ENCODE measurements around the gene CCNJ. TPM values are rescaled to one million over a fixed set of nuclear protein-coding genes. Genes with fewer than 3 reads are reported as not detected.

CCNJ gene
- total RNA-seq, 1 donor: 11.8 TPM

DNA sequence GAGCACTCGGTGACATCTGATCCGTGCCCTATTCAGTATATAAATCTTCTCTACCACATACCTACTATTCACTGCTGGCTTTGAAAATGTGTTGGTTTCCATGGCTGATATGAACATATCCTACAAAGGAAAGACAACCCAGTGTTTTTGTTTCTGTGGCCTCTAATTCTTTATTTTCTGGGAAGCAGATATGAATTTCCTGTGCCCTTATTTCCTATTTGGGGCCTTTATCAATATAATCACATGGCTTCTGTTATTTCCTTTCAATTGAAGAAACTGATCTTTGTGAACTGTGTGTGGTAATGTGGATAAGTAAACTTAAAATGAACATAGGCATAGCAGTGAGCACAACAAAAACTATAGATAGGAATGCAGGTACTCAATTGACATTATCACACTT, 10.6 kb downstream of the CCNJ start:
- no peak for DNase-seq (ENCODE audit: low read depth in 2 of 3, low spot score in 2 of 3)

DNA sequence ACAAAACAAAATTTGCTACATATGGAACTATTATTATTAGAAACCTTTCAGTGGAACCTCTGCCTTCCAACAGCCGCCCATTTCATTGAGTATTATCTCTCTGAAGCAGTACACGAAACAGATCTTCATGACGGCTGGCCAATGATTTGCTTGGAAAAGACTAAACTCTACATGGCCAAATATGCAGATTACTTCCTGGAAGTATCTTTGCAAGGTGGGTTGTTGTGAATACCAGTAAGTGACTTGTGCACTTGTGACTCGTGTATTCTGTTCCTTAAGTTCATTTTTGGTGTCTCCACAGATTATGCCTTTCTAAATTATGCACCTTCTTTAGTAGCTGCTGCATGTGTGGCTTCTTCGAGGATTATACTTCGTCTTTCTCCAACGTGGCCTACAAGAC, 13.4 kb downstream of the CCNJ start:
- DNase-seq (ENCODE audit: low read depth in 2 of 3, low spot score in 2 of 3): no peak

DNA sequence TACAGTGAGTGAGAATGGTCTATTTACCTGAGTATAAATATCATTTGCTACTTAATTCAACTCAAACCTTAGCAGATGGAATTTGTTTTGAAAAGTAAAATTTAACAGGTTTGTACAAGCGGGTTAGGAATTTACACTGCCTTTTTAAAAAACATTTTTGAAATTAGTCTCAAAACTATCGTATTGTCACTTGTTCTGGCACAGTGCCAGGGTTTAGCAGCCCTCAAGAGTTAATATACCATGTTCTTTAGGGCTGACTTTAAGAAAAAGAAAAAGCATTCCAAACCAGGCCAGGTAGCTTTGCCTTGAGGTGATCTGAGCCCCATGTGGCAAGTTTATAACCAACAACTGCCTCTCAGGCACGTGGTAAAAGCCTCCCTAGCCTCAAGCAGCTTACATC, 17.8 kb downstream of the CCNJ start:
- DNase-seq (ENCODE audit: low read depth in 2 of 3, low spot score in 2 of 3): no peak

DNA sequence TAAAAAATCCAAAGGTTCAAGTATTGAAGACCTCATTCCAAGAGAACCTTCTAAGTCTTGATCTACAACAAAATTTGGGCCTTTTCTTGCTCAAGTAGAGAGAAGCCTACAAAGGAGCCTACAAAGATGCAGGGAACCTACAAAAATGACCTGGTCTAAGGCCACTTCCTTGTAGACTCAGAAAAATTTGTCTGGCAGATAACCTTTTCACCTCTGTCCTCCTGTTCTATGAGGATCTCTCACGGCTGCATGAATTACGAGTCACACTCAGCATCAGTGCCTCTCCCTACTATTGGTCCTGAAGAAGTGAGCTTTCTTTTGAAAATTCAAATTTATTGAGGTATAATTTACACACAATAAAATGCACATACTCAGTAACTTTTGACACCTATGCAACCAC, 29.3 kb downstream of the CCNJ start:
- DNase-seq (ENCODE audit: low read depth in 2 of 3, low spot score in 2 of 3): no peak

DNA sequence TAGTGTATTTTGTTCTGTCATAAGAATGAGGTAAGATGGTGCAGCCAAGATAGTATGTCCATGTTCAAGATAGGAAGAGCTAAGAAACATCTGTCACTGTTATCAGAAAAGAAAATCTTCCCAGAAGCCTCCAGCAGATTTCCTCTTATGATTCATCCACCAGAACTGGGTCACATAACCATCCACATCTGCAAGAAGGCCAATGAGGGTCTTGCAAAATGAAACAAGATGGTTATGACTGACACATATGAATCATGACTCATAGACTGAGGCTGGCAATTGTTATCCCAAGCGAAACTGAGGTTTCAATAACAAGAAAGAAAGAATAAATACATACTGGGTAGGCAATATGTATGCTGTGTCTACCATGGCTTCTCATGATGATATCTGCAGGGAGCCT, 30.3 kb downstream of the CCNJ start:
- peak in 1 of 3 donors; percentile 3 for DNase-seq (ENCODE audit: low read depth in 2 of 3, low spot score in 2 of 3)

DNA sequence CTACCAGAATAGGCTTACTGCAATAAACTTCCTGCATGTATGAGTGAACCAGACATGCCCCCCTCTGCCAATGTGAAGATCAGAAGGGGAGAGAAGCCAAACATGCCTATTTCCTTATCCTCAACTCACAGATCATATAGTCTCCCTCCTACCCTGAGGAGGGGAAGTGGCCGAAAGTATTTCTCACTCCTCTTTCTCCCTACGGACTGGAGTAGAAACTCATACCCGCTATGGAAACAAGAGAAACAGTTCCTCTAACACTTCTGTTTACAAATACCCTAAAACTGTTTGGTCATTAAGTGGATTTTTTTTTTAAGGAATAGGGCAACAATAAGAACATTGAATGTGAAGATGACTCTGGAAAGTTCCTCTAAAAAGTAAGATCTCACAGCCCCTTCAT, 31.4 kb downstream of the CCNJ start:
- no peak for DNase-seq (ENCODE audit: low read depth in 2 of 3, low spot score in 2 of 3)

DNA sequence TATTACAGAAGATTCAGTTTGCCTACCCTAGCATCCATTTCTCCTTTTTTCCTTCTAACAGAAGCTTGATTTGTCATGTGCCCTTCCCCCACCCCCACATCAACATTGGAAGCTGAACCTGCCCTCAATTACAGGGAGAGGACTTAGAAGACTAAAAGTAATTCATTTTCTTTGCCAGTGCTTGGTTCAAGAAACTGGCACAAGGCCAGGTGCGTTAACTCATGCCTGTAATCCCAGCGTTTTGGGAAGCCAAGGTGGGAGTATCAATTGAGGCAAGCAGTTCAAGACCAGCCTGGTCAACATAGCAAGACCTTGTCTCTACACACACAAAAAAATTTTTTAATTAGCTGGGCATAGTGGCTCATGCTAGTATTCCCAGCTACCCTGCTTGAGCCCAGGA, 32.6 kb downstream of the CCNJ start:
- no peak for DNase-seq (ENCODE audit: low read depth in 2 of 3, low spot score in 2 of 3)

DNA sequence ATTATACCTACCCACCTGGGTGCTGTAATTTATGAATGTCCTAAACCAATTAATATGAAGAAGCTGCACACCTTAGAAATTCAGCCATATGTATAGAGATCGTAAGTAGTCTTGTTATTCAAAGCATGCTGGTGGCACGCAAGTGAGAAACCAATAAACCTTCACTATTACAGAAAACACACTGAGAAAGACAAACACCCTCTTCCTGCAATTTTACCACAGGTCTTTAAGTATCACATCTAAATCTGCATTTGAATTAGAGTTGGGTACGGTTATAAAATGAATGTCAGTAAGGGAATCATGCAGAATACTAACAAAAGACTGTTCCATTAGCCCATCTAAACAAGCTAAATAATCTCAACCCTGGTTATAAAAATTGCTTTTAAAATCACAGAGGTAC, 33.8 kb downstream of the CCNJ start:
- DNase-seq (ENCODE audit: low read depth in 2 of 3, low spot score in 2 of 3): no peak

DNA sequence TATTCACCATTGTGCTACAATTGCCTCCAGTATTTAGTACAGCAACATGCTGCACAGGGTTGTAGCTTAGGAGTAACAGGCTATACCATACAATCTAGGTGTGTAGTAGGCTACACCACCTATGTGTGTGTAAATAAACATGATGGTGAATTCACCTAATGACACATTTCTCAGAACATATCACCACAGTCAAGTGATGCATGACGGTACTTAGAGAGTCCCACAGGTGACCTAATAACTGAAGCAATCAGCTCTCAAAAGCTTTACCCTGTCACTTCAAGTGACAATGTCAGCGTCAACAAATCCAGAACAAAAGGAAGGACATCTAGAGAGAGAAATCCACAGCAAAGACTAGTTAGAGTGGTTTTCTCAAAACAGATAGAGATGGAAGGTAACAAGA, 38.8 kb downstream of the CCNJ start:
- DNase-seq (ENCODE audit: low read depth in 2 of 3, low spot score in 2 of 3): no peak

DNA sequence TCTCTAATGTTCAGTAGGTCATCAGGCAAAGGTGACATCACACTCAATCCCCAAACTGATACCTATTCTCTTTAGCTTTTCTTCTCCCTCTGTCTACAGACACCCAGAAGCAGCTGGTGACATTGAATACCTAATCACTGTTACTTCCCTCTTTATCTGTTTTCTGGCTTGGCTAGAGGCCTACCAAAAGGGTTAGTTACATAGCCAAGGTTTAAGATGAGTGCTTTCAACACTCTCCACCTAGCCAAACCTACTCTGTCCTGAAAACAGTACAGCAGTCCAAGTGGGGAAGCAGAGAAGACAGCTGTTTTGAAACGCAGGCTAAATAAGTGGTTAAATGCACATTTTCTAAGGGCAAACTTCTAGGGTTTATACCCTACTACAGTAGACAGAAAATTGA, 39.4 kb downstream of the CCNJ start:
- no peak for DNase-seq (ENCODE audit: low read depth in 2 of 3, low spot score in 2 of 3)

DNA sequence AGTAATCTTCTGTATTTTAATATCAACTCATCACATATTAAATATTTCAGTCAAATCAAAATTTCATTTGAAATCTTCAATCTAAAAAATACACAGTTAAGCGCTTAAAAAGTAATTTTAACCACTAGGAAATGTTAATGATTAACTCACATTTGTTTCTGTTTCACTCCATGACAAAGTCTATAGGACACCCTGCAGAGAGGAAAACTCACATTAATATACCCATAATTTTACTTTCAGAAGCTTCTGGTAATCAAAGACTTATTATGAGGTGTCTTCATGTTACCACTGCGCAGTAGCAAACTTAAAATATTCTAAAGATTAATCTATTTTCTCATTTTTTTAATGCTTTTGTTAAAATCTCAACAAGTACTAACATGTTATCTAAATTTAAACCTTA, 45.7 kb downstream of the CCNJ start:
- DNase-seq (ENCODE audit: low read depth in 2 of 3, low spot score in 2 of 3): peak in 1 of 3 donors; percentile 2

DNA sequence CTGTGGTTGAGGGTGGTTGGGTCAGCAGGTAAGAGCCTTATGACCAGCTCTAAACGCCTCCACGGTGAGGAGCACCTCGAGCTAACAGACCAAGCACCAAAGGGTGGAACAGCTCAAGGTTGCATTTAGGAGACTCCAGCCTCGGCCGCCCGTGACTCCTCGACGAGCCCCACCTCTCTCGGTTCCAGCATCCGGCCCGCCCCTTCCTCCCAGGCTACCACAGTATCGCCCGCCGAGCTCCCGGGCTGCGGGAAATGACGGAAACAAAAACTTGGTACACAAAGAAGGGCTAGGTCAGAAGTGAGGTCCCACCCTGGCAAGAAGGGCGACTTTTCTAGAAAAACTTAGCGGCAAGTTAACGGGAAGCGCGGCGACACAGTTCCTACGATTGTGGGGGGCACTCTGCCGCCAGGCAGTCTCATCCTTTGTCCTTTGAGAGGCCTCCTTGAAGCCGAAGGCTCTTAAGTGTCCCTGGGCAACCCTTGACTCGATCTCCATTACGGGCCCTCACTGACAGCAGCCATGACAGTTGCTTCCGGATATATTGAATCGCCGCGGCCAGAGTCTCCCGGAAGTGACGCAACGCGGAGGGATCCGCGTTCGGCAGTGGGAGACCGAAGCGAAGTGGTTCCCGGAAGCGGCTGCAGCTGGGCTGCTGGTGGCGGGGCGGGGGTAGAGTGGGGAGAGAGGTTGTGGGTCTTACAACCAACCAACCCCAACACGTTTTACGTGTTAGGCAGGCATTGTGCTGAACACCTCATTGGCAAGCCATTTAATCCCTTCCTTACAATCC, 46.5 kb downstream of the CCNJ start:
- peak; percentile 89 to 98 (median 97) for DNase-seq (ENCODE audit: low read depth in 2 of 3, low spot score in 2 of 3)

DNA sequence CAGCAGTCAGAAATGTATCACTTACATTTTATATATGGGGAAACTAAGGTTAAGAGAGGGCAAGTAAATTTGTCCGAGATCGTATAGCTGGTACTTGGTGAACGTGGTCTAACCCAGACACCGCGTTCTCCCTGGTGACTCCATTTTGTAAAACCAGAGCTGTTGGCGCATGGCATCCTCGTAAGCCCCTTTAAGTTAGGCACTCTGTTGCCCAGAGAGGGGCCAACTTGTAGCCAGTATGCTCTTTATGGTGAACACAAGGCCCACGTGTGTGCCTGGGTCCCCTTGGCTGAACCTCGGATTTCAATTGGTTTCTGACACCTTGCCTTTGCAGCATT, 47.0 kb downstream of the CCNJ start:
- DNase-seq (ENCODE audit: low read depth in 2 of 3, low spot score in 2 of 3): no peak

DNA sequence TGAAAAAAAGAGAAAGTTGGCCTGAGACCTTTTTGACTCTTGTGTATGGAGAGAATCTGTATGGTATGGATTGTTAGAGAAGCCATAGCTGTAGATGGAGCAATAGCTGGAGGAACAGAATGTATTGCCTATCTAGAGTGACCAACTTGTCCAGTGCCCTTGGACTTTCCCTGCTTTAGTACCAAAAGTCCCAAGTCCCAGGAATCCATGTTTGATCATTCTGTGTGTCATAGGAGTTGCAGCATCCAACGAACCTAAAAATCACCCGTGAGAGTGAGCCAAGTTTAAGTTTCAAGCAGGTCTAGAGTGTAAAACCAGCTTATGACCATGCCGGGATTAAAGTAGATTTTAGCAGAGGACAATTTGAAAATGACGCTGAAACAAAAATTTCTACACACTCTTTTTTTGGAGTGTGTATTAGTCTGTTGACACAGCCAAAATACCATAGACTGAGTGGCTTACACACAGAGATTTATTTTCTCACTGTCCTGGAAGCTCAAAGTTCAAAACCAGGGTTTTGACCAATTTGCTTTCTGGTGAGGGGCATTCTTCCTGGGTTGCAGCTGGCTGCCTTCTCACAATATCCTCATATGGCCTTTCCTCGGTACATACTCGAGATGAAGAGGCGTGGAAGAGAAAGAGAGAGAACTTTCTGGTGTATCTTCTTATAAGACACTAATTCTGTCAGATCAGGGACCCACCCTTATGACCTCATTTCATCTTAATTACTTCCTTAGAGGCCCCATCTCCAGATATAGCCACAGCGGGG, 49.8 kb downstream of the CCNJ start:
- no peak for DNase-seq (ENCODE audit: low read depth in 2 of 3, low spot score in 2 of 3)

DNA sequence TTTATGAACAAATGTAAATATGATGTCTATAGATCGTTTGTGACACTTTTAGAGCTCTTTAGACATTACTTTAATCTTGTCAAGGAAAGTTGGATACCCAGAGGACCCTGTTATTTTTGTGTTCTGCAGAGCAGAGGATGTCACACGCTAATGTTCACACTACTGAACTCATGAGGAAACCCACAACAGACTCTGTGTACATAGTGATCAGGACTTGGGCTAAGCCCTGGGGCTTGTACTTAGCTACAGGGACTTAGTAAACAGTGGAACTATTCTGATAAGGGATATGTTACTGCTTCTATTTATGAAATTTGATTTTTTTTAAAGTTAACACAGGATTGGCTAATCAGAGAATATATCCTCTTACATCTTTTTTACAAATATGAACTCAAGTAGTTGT, 50.6 kb downstream of the CCNJ start:
- DNase-seq (ENCODE audit: low read depth in 2 of 3, low spot score in 2 of 3): no peak

DNA sequence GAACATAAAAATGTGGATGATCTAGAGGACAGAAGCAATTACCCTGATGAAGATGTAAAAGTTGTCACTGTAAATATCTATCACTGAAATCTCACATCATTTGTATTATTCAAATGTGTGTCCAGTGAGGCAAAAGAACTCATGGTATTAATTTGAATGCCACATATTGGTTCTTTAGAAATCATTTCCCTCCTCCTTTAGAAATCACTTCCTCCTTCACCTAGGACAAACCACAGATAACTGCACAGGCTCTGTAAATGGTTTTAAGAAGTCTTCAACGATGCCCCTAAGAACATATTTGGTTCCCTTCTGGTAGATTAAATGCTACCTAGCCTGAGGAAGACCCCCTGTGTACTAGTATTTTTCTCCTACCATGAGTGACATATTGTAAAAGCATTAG, 53.6 kb downstream of the CCNJ start:
- DNase-seq (ENCODE audit: low read depth in 2 of 3, low spot score in 2 of 3): no peak

DNA sequence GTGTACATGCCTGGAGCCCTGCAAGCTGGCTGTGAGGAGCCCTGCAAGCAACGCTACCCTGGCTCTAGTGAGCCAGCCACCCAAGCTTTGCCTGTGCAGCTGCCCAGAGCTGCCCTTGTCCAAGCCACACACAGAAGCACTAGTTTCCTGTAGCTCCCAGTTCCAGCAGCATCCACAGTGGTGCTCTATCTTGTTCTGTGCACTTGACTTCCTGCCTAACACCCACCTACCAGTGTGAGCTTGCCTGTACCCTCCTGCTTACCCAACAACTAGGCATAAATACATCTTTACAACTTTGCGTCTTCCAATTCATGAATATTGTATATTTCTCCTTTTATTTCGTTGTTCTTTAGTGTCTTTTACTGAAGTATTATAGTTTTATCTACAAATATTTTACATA, 54.5 kb downstream of the CCNJ start:
- no peak for DNase-seq (ENCODE audit: low read depth in 2 of 3, low spot score in 2 of 3)

DNA sequence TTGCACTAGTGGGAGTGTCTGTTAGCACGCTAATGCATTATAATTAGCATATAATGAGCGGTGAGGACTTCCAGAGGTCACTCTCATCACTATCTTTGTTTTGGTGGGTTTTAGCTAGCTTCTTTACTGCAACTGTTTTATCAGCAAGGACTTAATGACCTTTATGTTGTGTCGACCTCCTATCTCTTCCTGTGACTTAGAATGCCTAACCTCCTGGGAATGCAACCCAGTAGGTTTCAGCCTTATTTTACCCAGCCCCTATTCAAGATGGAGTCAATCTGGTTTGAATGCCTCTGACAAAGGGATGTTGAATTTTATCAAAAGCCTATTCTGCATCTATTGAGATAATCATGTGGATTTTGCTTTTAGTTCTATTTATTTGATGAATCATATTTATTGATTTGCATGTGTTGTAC, 64.2 kb downstream of the CCNJ start:
- DNase-seq (ENCODE audit: low read depth in 2 of 3, low spot score in 2 of 3): no peak

All from hematopoietic multipotent progenitor cell (in vitro differentiated cells).